Right lobe of liver (tissue), 4 donors: ENCODE measurements around the gene DPP10.

Source experiments
- CTCF ChIP-seq, 4 donors: fragments of 200-600 bp in 3 of 4; fragments of 450-650 bp in 1 of 4; IDR thresholded peaks; one replicate each; pipeline versions ENCODE4 v1.5.1 to v1.8.0; 2016 to 2022; ENCODE audit warnings: antibody characterized with exemption in 4 of 4, mild to moderate bottlenecking in 2 of 4
- POLR2A ChIP-seq: fragments of 450-650 bp; IDR thresholded peaks from one replicate; pipeline ENCODE4 v1.6.1; 2017; ENCODE audit warnings: antibody characterized with exemption, mild to moderate bottlenecking
- donor health status: DM: no; HTN: no; CAD: no.
- donor health status: DM: no; HTN: no; CAD: no.
- donor health status: DM: no; HTN: yes; CAD: no.

DNA sequence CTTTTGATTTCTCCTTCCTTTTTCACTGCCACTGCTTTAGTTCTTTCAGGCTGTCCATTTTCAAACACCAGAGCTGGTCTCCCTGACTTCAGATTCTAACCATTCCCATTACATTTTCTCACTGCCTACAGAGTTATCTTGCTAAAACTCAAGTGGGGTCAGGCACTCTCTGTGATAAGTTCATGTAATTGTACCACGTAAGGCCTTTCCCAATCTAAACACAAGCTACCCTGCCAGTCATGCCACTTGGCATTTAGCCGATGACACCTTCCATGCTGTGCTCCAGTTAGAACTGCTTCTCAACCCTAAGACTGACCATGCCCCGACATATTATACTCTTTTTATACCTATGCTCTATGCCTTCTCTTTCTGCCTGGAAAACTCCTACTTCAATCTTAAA, 592.4 kb downstream of the DPP10 start:
- TF ChIP-seq CTCF (IDR thresholded peaks at IDR 0.05) = no peak
- no peak for TF ChIP-seq POLR2A
